Osteocyte (in vitro differentiated cells): ENCODE results near the gene MAP3K1. TPM values are rescaled to one million over a fixed set of nuclear protein-coding genes. Genes with fewer than 3 reads are reported as not detected.

ENCODE experiments used
- DNase-seq: peaks from one replicate; pipeline ENCODE4 v3.0.0; 2021; ENCODE audit warnings: mixed read lengths; ENCODE audit not compliant: unreplicated experiment; ENCODE audit errors: extremely low spot score
- H3K27ac Mint-ChIP-seq: one replicate; pipeline ENCODE4 v1.8.0; 2021; ENCODE audit warnings: mild to moderate bottlenecking, mixed read lengths; ENCODE audit not compliant: unreplicated experiment
- H3K27me3 Mint-ChIP-seq: one replicate; pipeline ENCODE4 v1.8.0; 2021; ENCODE audit warnings: mixed read lengths; ENCODE audit not compliant: unreplicated experiment
- H3K36me3 Mint-ChIP-seq: one replicate; pipeline ENCODE4 v1.8.0; 2021; ENCODE audit warnings: mixed read lengths; ENCODE audit not compliant: unreplicated experiment
- H3K4me1 Mint-ChIP-seq: one replicate; pipeline ENCODE4 v1.8.0; 2021; ENCODE audit warnings: mixed read lengths; ENCODE audit not compliant: unreplicated experiment
- H3K4me3 Mint-ChIP-seq: one replicate; pipeline ENCODE4 v1.8.0; 2021; ENCODE audit warnings: mild to moderate bottlenecking, moderate library complexity, mixed read lengths; ENCODE audit not compliant: unreplicated experiment
- H3K9me3 Mint-ChIP-seq: one replicate; pipeline ENCODE4 v1.8.0; 2021; ENCODE audit warnings: mixed read lengths; ENCODE audit not compliant: unreplicated experiment
- CTCF ChIP-seq: fragments of 200-600 bp; sonication (generic); IDR thresholded peaks from 2 replicates; pipeline ENCODE4 v1.5.0; 2021; ENCODE audit warnings: antibody characterized with exemption, mild to moderate bottlenecking, moderate library complexity
- total RNA-seq: library from RNA; stranded (reverse); gene quantifications from 2 replicates; pipeline ENCODE4 v1.2.1, GENCODE V29; 2021

Gene MAP3K1
- total RNA-seq, 1 donor from 2014 or later = 15.7 TPM

DNA sequence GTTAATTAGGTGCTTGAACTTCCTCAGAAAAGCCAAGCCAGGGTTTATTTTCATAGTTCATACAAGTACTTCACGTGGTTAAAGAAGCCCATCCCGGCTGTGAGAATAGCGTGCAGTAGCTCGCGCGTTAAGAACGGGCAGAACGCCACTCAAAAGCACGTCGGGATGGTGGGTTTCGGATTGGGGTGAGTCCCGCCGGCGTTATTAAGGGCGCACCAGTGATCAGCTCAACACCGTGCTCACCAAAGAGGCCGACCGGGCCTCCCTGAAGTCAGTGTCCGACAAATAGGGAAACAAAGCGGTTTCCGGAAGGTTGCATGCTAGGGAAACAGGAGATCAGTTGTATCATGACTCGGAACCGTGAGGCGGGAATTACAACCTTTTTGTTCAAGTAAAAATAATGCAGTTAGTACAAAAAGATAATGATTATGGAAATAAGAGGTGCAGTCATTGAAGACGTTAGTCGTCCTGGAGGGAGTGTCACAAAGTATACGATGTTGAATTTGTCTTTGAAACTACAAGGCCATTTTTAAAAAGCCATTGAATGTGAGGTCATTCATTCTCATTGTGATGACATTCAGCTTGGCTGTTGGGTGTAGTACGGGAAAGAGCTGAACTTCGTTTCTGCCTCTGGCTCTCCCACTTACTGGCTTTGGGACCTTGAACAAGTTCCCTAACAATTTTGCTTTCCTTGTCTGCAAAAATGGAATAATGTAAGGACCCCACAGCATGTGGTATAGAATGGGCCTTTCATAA lies 95.0 kb downstream of the MAP3K1 start:
- H3K36me3 Mint-ChIP-seq = no peaks in the 10 kb centered on the region
- H3K4me3 Mint-ChIP-seq = peak overlapping the region; percentile 85
- H3K4me1 Mint-ChIP-seq = peaks cover 14% of the 10 kb centered on the region
- peak overlapping the region; percentile 98 for H3K27ac Mint-ChIP-seq
- H3K27me3 Mint-ChIP-seq = no peaks in the 10 kb centered on the region
- no peak for TF ChIP-seq CTCF
- no peaks in the 10 kb centered on the region for H3K9me3 Mint-ChIP-seq
- no peak for DNase-seq

DNA sequence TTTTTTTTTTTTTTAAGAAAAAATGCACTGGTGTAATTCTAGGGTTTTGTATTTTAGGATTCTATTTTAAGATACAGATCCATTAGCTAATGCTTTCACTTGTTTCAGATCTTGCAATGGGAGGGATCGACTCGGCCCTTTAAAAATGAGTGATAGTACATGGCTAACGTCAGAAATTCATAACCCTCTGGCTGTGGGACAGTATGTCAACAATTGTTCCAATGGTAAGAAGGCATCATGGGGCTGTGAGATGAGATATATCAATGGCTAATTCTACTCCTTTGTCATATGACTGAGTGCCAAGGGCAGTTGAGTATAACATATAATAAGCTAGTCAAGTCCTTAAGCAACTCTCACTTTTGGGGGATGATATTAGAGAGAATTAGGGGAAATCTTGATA lies 98.4 kb downstream of the MAP3K1 start:
- no peak for DNase-seq
- Mint-ChIP-seq H3K36me3 (peaks cover 2% of the 10 kb centered on the region), H3K27me3 (no peaks in the 10 kb centered on the region), H3K4me3 (no peak overlapping the region), H3K9me3 (no peaks in the 10 kb centered on the region), H3K27ac (no peak overlapping the region), H3K4me1 (peaks cover 13% of the 10 kb centered on the region)
- TF ChIP-seq CTCF = no peak

- no peak for TF ChIP-seq CTCF
- Mint-ChIP-seq H3K27ac (no peak overlapping the region), H3K4me1 (peaks cover 10% of the 10 kb centered on the region), H3K9me3 (no peaks in the 10 kb centered on the region), H3K27me3 (no peaks in the 10 kb centered on the region), H3K36me3 (peaks cover 2% of the 10 kb centered on the region), H3K4me3 (no peak overlapping the region)
- no peak for DNase-seq
These were observed 99.3 kb downstream of the MAP3K1 start for GRCh38 chr5:56914678-56915077.

- no peak for DNase-seq
- Mint-ChIP-seq H3K9me3 (no peaks in the 10 kb centered on the region), H3K27ac (no peak overlapping the region), H3K4me1 (no peaks in the 10 kb centered on the region), H3K36me3 (peaks cover 7% of the 10 kb centered on the region), H3K4me3 (no peak overlapping the region), H3K27me3 (no peaks in the 10 kb centered on the region)
- no peak for TF ChIP-seq CTCF
These were observed 102.2 kb downstream of the MAP3K1 start for GRCh38 chr5:56917534-56917933.

GRCh38 chr5:56918054-56918453 lies 102.7 kb downstream of the MAP3K1 start:
- no peak for TF ChIP-seq CTCF
- peaks cover 12% of the 10 kb centered on the region for H3K36me3 Mint-ChIP-seq
- no peak overlapping the region for H3K27ac Mint-ChIP-seq
- no peak overlapping the region for H3K4me3 Mint-ChIP-seq
- no peak for DNase-seq
- no peaks in the 10 kb centered on the region for H3K4me1 Mint-ChIP-seq
- no peaks in the 10 kb centered on the region for H3K27me3 Mint-ChIP-seq
- no peaks in the 10 kb centered on the region for H3K9me3 Mint-ChIP-seq
